SKM-1 treated with dmso at 0.1 percent for 144 hours (cell line): ENCODE measurements around the gene LANCL3.
"Not testable (repeated sequence)": the region's sequence is repeated elsewhere in the genome, so short reads cannot be mapped to it uniquely, and the experiment has no call there.

Source experiments
- DNase-seq: peaks from one replicate; lab custom pipeline; 2025; ENCODE audit not compliant: unreplicated experiment; lab: John Stamatoyannopoulos, UW

LANCL3 gene

GRCh38 chrX:37609727-37610126 lies 38.3 kb downstream of the LANCL3 start:
- DNase-seq = no peak

- DNase-seq = no peak
Measured at GRCh38 chrX:37613933-37614332, 42.5 kb downstream of the LANCL3 start.

GRCh38 chrX:37627602-37628001 lies 56.1 kb downstream of the LANCL3 start:
- no peak for DNase-seq

GRCh38 chrX:37638047-37638446 lies 66.6 kb downstream of the LANCL3 start:
- DNase-seq = no peak

- DNase-seq = no peak
Measured at GRCh38 chrX:37640142-37640541, 68.7 kb downstream of the LANCL3 start.

- no peak for DNase-seq
Measured at GRCh38 chrX:37641859-37642258, 70.4 kb downstream of the LANCL3 start.

GRCh38 chrX:37644381-37645305 lies 73.2 kb downstream of the LANCL3 start:
- DNase-seq = no peak

GRCh38 chrX:37646254-37646653 lies 74.8 kb downstream of the LANCL3 start:
- DNase-seq = no peak

GRCh38 chrX:37650879-37651278 lies 79.4 kb downstream of the LANCL3 start:
- DNase-seq = not testable (repeated sequence)

- no peak for DNase-seq
Measured at GRCh38 chrX:37651921-37652452, 80.5 kb downstream of the LANCL3 start.

GRCh38 chrX:37652589-37653231 lies 81.2 kb downstream of the LANCL3 start:
- no peak for DNase-seq

- DNase-seq = no peak
Measured at GRCh38 chrX:37653397-37654085, 82.1 kb downstream of the LANCL3 start.

- no peak for DNase-seq
Measured at GRCh38 chrX:37658343-37659030, 87.0 kb downstream of the LANCL3 start.

- DNase-seq = no peak
Measured at GRCh38 chrX:37659047-37659446, 87.6 kb downstream of the LANCL3 start.

- no peak for DNase-seq
Measured at GRCh38 chrX:37662181-37662580, 90.7 kb downstream of the LANCL3 start.

- DNase-seq = no peak
Measured at GRCh38 chrX:37666516-37666915, 95.1 kb downstream of the LANCL3 start.

- no peak for DNase-seq
Measured at GRCh38 chrX:37667141-37667540, 95.7 kb downstream of the LANCL3 start.

- no peak for DNase-seq
Measured at GRCh38 chrX:37672563-37672962, 101.1 kb downstream of the LANCL3 start.

GRCh38 chrX:37676811-37677210 lies 105.3 kb downstream of the LANCL3 start:
- no peak for DNase-seq

GRCh38 chrX:37677243-37677642 lies 105.8 kb downstream of the LANCL3 start:
- DNase-seq = no peak

- no peak for DNase-seq
Measured at GRCh38 chrX:37677765-37678164, 106.3 kb downstream of the LANCL3 start.
